ENCODE results near the gene GPHN. TPM values are rescaled to one million over a fixed set of nuclear protein-coding genes. Genes with fewer than 3 reads are reported as not detected.

GPHN gene
- total and polyA plus RNA-seq, 2 of the 8 experiments (the other 6 are each of a cell fraction or from before 2014, with no cell fraction given), result 6.0 to 16.0 TPM

- FAIRE-seq, result no peak
- TF ChIP-seq POLR2AphosphoS5 (IDR thresholded peaks at IDR 0.05; ENCODE audit: low read depth, low read length) (no peak), KDM1A (IDR thresholded peaks at IDR 0.05; ENCODE audit: borderline replicate concordance, low read length) (no peak), TEAD4 (IDR thresholded peaks at IDR 0.05; ENCODE audit: low read depth, low read length) (no peak), TBP (IDR thresholded peaks at IDR 0.05; ENCODE audit: low read depth, low read length) (no peak), YY1 (IDR thresholded peaks at IDR 0.05; ENCODE audit: low read depth, low read length) (no peak), ZNF274 (IDR thresholded peaks at IDR 0.05; ENCODE audit: borderline replicate concordance, extremely low read depth, low read length) (no peak), SP1 (IDR thresholded peaks at IDR 0.05; ENCODE audit: low read depth, low read length) (no peak), BCL11A (IDR thresholded peaks at IDR 0.05; ENCODE audit: low read depth in 2 of 2, low read length in 2 of 2) (no peak), RNF2 (IDR thresholded peaks at IDR 0.05; ENCODE audit: borderline replicate concordance, low read depth, low read length, missing control alignments, poor library complexity, severe bottlenecking) (no peak), GABPA (IDR thresholded peaks at IDR 0.05; ENCODE audit: borderline replicate concordance, insufficient read depth, low read length) (no peak), GTF2F1 (IDR thresholded peaks at IDR 0.05; ENCODE audit: borderline replicate concordance, low read depth, low read length) (no peak), JUND (IDR thresholded peaks at IDR 0.05; ENCODE audit: low read length) (no peak), CREB1 (IDR thresholded peaks at IDR 0.05) (no peak), JUN (IDR thresholded peaks at IDR 0.05; ENCODE audit: low read depth, low read length) (no peak), RFX5 (IDR thresholded peaks at IDR 0.05; ENCODE audit: borderline replicate concordance, low read depth, low read length) (no peak), NANOG (IDR thresholded peaks at IDR 0.05; ENCODE audit: insufficient read depth, low read depth, low read length, poor library complexity, severe bottlenecking) (no peak)
Measured at GRCh38 chr14:67056684-67057083, 548.7 kb downstream of the GPHN start.

More at GRCh38 chr14:67056684-67057083, 548.7 kb downstream of the GPHN start:
- no peak overlapping the region for H3K9ac ChIP-seq (replicated peaks in 1 of 4; ENCODE audit: extremely low read depth in 1 of 4, low read depth in 3 of 4, low read length in 3 of 4)
- no peak overlapping the region for H2BK12ac ChIP-seq (ENCODE audit: low read depth, low read length)
- no peak overlapping the region for H4K8ac ChIP-seq (ENCODE audit: extremely low read depth, insufficient read depth, low read length)
- H3K79me2 ChIP-seq (ENCODE audit: control insufficient read depth in 1 of 2, insufficient read depth in 2 of 2, low read length in 2 of 2), result no peaks in the 10 kb centered on the region
- ChIA-PET POLR2A (ENCODE audit: partially characterized antibody) (no interaction called here), CTCF (ENCODE audit: partially characterized antibody) (interaction anchor here (1.2 kb wide), 2 partner anchors 11 to 558 kb away, joined by 3 to 4 read pairs; no protein-coding TSS in a partner anchor)
- no peak for DNase-seq (ENCODE audit: low read depth in 1 of 2, low spot score in 2 of 2)
- no peaks in the 10 kb centered on the region for H3K36me3 ChIP-seq (ENCODE audit: control insufficient read depth in 2 of 4, insufficient read depth in 4 of 4, low read length in 3 of 4)
- no peak overlapping the region for H3K27ac ChIP-seq (ENCODE audit: low read depth, low read length)
- no peak overlapping the region for H4K91ac ChIP-seq (replicated peaks; ENCODE audit: insufficient read length, low read length)
- 93% methylated on average over 5 of the region's 21 CpGs; no CpG with 5 or more reads in 1 of the 2 experiments for WGBS, 2 experiments (ENCODE audit: extremely low coverage in 1 of 2, insufficient coverage in 1 of 2, insufficient read length in 1 of 2, insufficient replicate concordance in 2 of 2, low coverage in 1 of 2, low lambda C conversion rate in 2 of 2, missing lambda C conversion rate in 1 of 2)
- no peak overlapping the region for H2BK120ac ChIP-seq (replicated peaks; ENCODE audit: low read depth, low read length)
- no peak overlapping the region for H2AK5ac ChIP-seq (ENCODE audit: low read depth, low read length)
- H3K4me1 ChIP-seq (replicated peaks in 1 of 4; ENCODE audit: control insufficient read depth in 3 of 4, insufficient read depth in 4 of 4, low read length in 3 of 4), result no peaks in the 10 kb centered on the region
- H2AFZ ChIP-seq (ENCODE audit: low read length), result no peak overlapping the region
- peaks cover 0 to 14% of the 10 kb centered on the region in 2 experiments; a peak in 2 of 4 replicates for H3K9me3 ChIP-seq (ENCODE audit: insufficient read depth in 2 of 2, low read depth in 1 of 2, low read length in 1 of 2)
- no peak overlapping the region for H2BK15ac ChIP-seq (ENCODE audit: low read length)
- no peak overlapping the region for H2BK5ac ChIP-seq (ENCODE audit: low read depth, low read length)
- H3K79me1 ChIP-seq (ENCODE audit: low read depth, low read length), result no peaks in the 10 kb centered on the region
- H4K5ac ChIP-seq (ENCODE audit: insufficient read length, low read depth, low read length), result no peak overlapping the region
- H3K4ac ChIP-seq (replicated peaks; ENCODE audit: insufficient read length, low read depth, low read length), result no peak overlapping the region
- H4K20me1 ChIP-seq (replicated peaks in 1 of 2; ENCODE audit: control insufficient read depth in 1 of 2, insufficient read depth in 2 of 2, low read length in 2 of 2), result no peaks in the 10 kb centered on the region
- H3K4me3 ChIP-seq (ENCODE audit: extremely low read depth in 1 of 4, insufficient read depth in 2 of 4, low read depth in 3 of 4, low read length in 4 of 4), result no peak overlapping the region
- H3K18ac ChIP-seq (ENCODE audit: extremely low read depth, low read length), result no peak overlapping the region
- no peak overlapping the region for H3K4me2 ChIP-seq (ENCODE audit: insufficient read depth in 1 of 2, low read depth in 2 of 2, low read length in 2 of 2)
- no peaks in the 10 kb centered on the region for H3K27me3 ChIP-seq (replicated peaks in 1 of 4; ENCODE audit: control insufficient read depth in 3 of 4, extremely low read depth in 1 of 4, insufficient read depth in 3 of 4, low read length in 3 of 4)
- H3K56ac ChIP-seq (replicated peaks; ENCODE audit: insufficient read length, low read depth, low read length), result no peak overlapping the region
- no peak overlapping the region for H3K23ac ChIP-seq (ENCODE audit: insufficient read length)
- no peaks in the 10 kb centered on the region for H3K23me2 ChIP-seq (ENCODE audit: low read depth, low read length)
- no peak overlapping the region for H2BK20ac ChIP-seq (ENCODE audit: low read length)
- no peak overlapping the region for H3K14ac ChIP-seq (ENCODE audit: insufficient read length)

Measured in H1 (cell line).